H1 (cell line): ENCODE measurements around the gene CNNM2. TPM values are rescaled to one million over a fixed set of nuclear protein-coding genes. Genes with fewer than 3 reads are reported as not detected.

Experiments
- ATF2 ChIP-seq: IDR thresholded peaks from 2 replicates; pipeline ENCODE4 v1.6.1; 2012; ENCODE audit warnings: low read length, inconsistent platforms
- CBX5 ChIP-seq: fragments of 300-800, 300-1000 bp; sonication (generic); IDR thresholded peaks from 2 replicates; pipeline ENCODE4 v1.7.1; 2016; ENCODE audit warnings: antibody characterized with exemption, low read length, low read depth
- EGR1 ChIP-seq: IDR thresholded peaks from 2 replicates; pipeline ENCODE4 v1.6.1; 2011; ENCODE audit warnings: low read depth, low read length, borderline replicate concordance
- MAX ChIP-seq: IDR thresholded peaks from 2 replicates; pipeline ENCODE4 v1.6.1; 2012; ENCODE audit warnings: inconsistent platforms
- RAD21 ChIP-seq, 2 experiments: IDR thresholded peaks in 1 of 2; conservative IDR thresholded peaks in 1 of 2; 2 replicates each; pipeline ENCODE4 v1.6.1; 2011; ENCODE audit warnings: low read depth in 2 of 2, low read length in 2 of 2, improper control_type of control experiment in 1 of 2, inconsistent platforms in 1 of 2, mild to moderate bottlenecking in 1 of 2, moderate library complexity in 1 of 2
- SAP30 ChIP-seq: fragments of 300-600 bp; sonication (generic); IDR thresholded peaks from 2 replicates; pipeline ENCODE4 v1.7.1; 2012; ENCODE audit warnings: low read length, moderate library complexity, mild to moderate bottlenecking, inconsistent platforms; ENCODE audit not compliant: insufficient read depth, insufficient replicate concordance
- TAF1 ChIP-seq: IDR thresholded peaks from 2 replicates; pipeline ENCODE4 v1.6.1; 2011; ENCODE audit warnings: mild to moderate bottlenecking, low read depth, low read length
- TEAD4 ChIP-seq: IDR thresholded peaks from 2 replicates; pipeline ENCODE4 v1.6.1; 2012; ENCODE audit warnings: low read depth, low read length, inconsistent platforms, mixed read lengths
- YY1 ChIP-seq: IDR thresholded peaks from 2 replicates; pipeline ENCODE4 v1.6.1; 2011; ENCODE audit warnings: low read depth, mild to moderate bottlenecking, low read length
- polyA plus RNA-seq, 7 experiments: library from polyadenylated mRNA; depleted of rRNA in 3 of 7; stranded (reverse) in 5 of 7; unstranded in 2 of 7; fragments of >200 nt in 5 of 7; fragments of 200-250 nt in 2 of 7; gene quantifications; 1 replicate in 5 of 7; 2 replicates in 1 of 7; 4 replicates in 1 of 7; pipeline versions ENCODE4 v1.2.1 to v1.2.3, GENCODE V29; 2011 to 2013; ENCODE audit warnings: missing spikeins in 2 of 7, mixed read lengths in 2 of 7
- total RNA-seq: library from RNA; stranded (reverse); fragmentation: NEBNext Ultra II Directional; extraction: Animal tissue kit (Norgen Biotek cat#: 25700); gene quantifications from 2 replicates; pipeline ENCODE4 v1.2.1, GENCODE V29; 2021

Gene CNNM2
- total and polyA plus RNA-seq, 2 of the 8 experiments (the other 6 are each of a cell fraction or from before 2014, with no cell fraction given) = 7.3 to 23.6 TPM

- TF ChIP-seq MAX (no peak), EGR1 (no peak), ATF2 (no peak), TEAD4 (no peak), RAD21 (IDR thresholded peaks at IDR 0.05 in 1 of 2, conservative IDR thresholded peaks at IDR 0.05 in 1 of 2; ENCODE audit: low read depth in 2 of 2, low read length in 2 of 2) (peak; percentile 95 to 96), SAP30 (no peak), YY1 (0 out of 2 replicates have a peak, but pooled peaks have one; percentile 42), TAF1 (no peak), CBX5 (no peak)
Observed at GRCh38 chr10:103069453-103070331, 151.6 kb downstream of the CNNM2 start (continued).
